ENCODE data around the gene OR10K1. TPM values are rescaled to one million over a fixed set of nuclear protein-coding genes. Genes with fewer than 3 reads are reported as not detected.

OR10K1 gene
- total and polyA plus RNA-seq, 9 of the 15 experiments (the other 6 are each of a cell fraction or from before 2014, with no cell fraction given) = not detected

DNA sequence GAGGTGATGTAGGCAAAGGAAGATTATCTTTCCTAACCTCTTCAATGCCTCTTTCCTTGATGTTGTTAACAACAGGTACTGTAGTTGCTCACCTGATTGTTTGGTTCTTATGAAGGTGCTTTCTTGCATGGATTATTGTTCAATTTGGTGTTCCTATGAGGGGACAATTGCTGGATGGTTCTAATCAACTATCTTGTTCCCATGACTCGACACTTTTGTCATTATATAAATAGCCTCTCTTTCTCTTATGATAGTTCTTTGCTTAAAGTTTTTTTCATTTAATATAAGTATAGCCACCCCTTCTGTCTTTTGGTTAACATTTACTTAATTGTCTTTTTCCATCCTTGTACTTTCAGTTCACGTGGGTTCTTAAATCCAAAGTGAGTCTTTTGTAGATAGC is 45.9 kb downstream of the OR10K1 start:
- no peak for FAIRE-seq
- TF ChIP-seq ZNF316 (IDR thresholded peaks at IDR 0.05) (peak; percentile 58), RBM25 (IDR thresholded peaks at IDR 0.05; ENCODE audit: low read depth, low read length, severe bottlenecking) (no peak), MAFG (tag; conservative IDR thresholded peaks at IDR 0.05) (peak; percentile 77), C11orf30 (IDR thresholded peaks at IDR 0.05; ENCODE audit: low read depth) (peak; percentile 37; the same call in 1 of the 2 replicates), TSC22D4 (tag; IDR thresholded peaks at IDR 0.05) (no peak), ELF1 (tag; IDR thresholded peaks at IDR 0.05) (no peak), ZFP36 (IDR thresholded peaks at IDR 0.05; ENCODE audit: low read depth, low read length, partially characterized antibody) (no peak), CHD1 (IDR thresholded peaks at IDR 0.05; ENCODE audit: low read length) (no peak), FOXJ2 (tag; IDR thresholded peaks at IDR 0.05) (no peak), POLR2AphosphoS2 (IDR thresholded peaks at IDR 0.05; ENCODE audit: low read length) (no peak), MAFF (IDR thresholded peaks at IDR 0.05; ENCODE audit: low read length) (0 out of 2 replicates have a peak, but pooled peaks have one; percentile 6)
- TF ChIP-seq, protein P1, sequence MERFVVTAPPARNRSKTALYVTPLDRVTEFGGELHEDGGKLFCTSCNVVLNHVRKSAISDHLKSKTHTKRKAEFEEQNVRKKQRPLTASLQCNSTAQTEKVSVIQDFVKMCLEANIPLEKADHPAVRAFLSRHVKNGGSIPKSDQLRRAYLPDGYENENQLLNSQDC (CRISPR knock-in tag; IDR thresholded peaks at IDR 0.05) = no peak

More for the DNA sequence above, 45.9 kb downstream of the OR10K1 start:
- Histone ChIP-seq H3K9me1 (ENCODE audit: control insufficient read depth, insufficient read depth, low read length) (no peaks in the 10 kb centered on the region), H3K79me2 (ENCODE audit: control insufficient read depth, insufficient read depth, low read length) (no peaks in the 10 kb centered on the region), H3K4me3 (no peak overlapping the region), H3K9me3 (replicated peaks; ENCODE audit: control insufficient read depth, insufficient read depth, low read depth, low read length) (no peaks in the 10 kb centered on the region), H2AFZ (ENCODE audit: low read depth, low read length) (no peak overlapping the region), H3K9ac (ENCODE audit: insufficient read depth in 1 of 2, low read depth in 2 of 2, low read length in 2 of 2) (no peak overlapping the region), H3K36me3 (ENCODE audit: control insufficient read depth, insufficient read depth, low read length) (no peaks in the 10 kb centered on the region), H3K4me1 (replicated peaks in 1 of 2; ENCODE audit: control insufficient read depth in 2 of 2, insufficient read depth in 2 of 2, low read length in 2 of 2) (no peaks in the 10 kb centered on the region), H3K27ac (ENCODE audit: extremely low read depth, low read depth, low read length) (no peak overlapping the region), H3K4me2 (ENCODE audit: insufficient read depth, low read length) (no peak overlapping the region), H3K27me3 (ENCODE audit: control insufficient read depth in 2 of 2, insufficient read depth in 2 of 2, low read length in 2 of 2) (no peaks in the 10 kb centered on the region), H4K20me1 (replicated peaks; ENCODE audit: control insufficient read depth, insufficient read depth, low read length) (no peaks in the 10 kb centered on the region)
- POLR2A ChIA-PET = no interaction called here
- intact Hi-C loops (cut with micrococcal nuclease) (loop anchor here (2.0 kb wide), 2 partner anchors 491 to 565 kb away; no protein-coding TSS in a partner anchor), in situ Hi-C loops (cut with MboI) (no loop called here)
- DNase-seq (ENCODE audit: extremely low read depth in 1 of 4, low spot score in 3 of 4) = no peak
- no peak for ATAC-seq
- 0% methylated on average over 2 of the region's 2 CpGs for WGBS (ENCODE audit: insufficient coverage, low coverage, missing lambda C conversion rate)
- CTCF ChIA-PET (ENCODE audit: low intra/inter-chr PET ratio) = interaction anchor here (1.8 kb wide), 1 partner anchor 491 kb away, joined by 4 read pairs; no protein-coding TSS in a partner anchor
- no TSS peak for BruUV-seq (replicated peaks)

Data from K562 (cell line).